K562 (cell line): ENCODE results near the gene GSS.

ENCODE experiments used
- BRF1 ChIP-seq: IDR thresholded peaks from 3 replicates; pipeline ENCODE4 v1.6.1; 2011; ENCODE audit warnings: borderline replicate concordance, mild to moderate bottlenecking; ENCODE audit not compliant: insufficient read length; ENCODE audit errors: extremely low read depth
- EWSR1 ChIP-seq: fragments of 450-650 bp; IDR thresholded peaks from 2 replicates; pipeline ENCODE4 v1.6.1; 2018; ENCODE audit warnings: borderline replicate concordance, mild to moderate bottlenecking, low read depth, moderate library complexity; ENCODE audit not compliant: partially characterized antibody
- FOS ChIP-seq: IDR thresholded peaks from 3 replicates; pipeline ENCODE4 v1.6.1; 2011; ENCODE audit not compliant: insufficient read length; ENCODE audit errors: extremely low read depth
- KAT7 ChIP-seq: sonication (generic); formaldehyde crosslinking; IDR thresholded peaks from 2 replicates; pipeline ENCODE4 v1.8.0; 2022; ENCODE audit warnings: missing genetic modification reagents, mild to moderate bottlenecking, borderline replicate concordance
- LCOR ChIP-seq: sonication (generic); formaldehyde crosslinking; IDR thresholded peaks from 2 replicates; pipeline ENCODE4 v1.8.0; 2022; ENCODE audit warnings: mild to moderate bottlenecking, missing genetic modification reagents
- MAFF ChIP-seq: IDR thresholded peaks from 2 replicates; pipeline ENCODE4 v1.6.1; 2012; ENCODE audit warnings: low read length, improper control_type of control experiment
- MTA3 ChIP-seq: fragments of 450-650 bp; formaldehyde crosslinking; IDR thresholded peaks from 2 replicates; pipeline ENCODE4 v1.6.1; 2017; ENCODE audit warnings: mild to moderate bottlenecking, borderline replicate concordance
- NR1H2 ChIP-seq: sonication (generic); formaldehyde crosslinking; IDR thresholded peaks from 2 replicates; pipeline ENCODE4 v1.4.0; 2020; ENCODE audit warnings: mild to moderate bottlenecking, missing genetic modification reagents
- POLR2A ChIP-seq: fragments of 450-650 bp; conservative IDR thresholded peaks from 2 replicates; pipeline ENCODE4 v1.6.1; 2016
- ZNF239 ChIP-seq: fragments of 250-450 bp; sonication (Bioruptor Pico); IDR thresholded peaks from 2 replicates; pipeline ENCODE4 v1.4.0; 2020; ENCODE audit warnings: mild to moderate bottlenecking
- ZNF561 ChIP-seq: fragments of 450-650 bp; formaldehyde crosslinking; conservative IDR thresholded peaks from 2 replicates; pipeline ENCODE4 v1.4.0; 2020; ENCODE audit warnings: mild to moderate bottlenecking, moderate library complexity
- TF ChIP-seq, protein P1 (sequence below), 3 experiments: IDR thresholded peaks in 2 of 3; conservative IDR thresholded peaks in 1 of 3; 2 replicates each; pipeline ENCODE4 v1.5.1; 2011 to 2012; ENCODE audit warnings: low read length in 3 of 3, mild to moderate bottlenecking in 3 of 3, control low read depth in 2 of 3, improper control_type of control experiment in 1 of 3, inconsistent platforms in 1 of 3, low read depth in 1 of 3, mixed read lengths in 1 of 3, moderate library complexity in 1 of 3; ENCODE audit not compliant: insufficient read depth in 2 of 3
- TF ChIP-seq, protein P2 (sequence below): sonication (generic); formaldehyde crosslinking; IDR thresholded peaks from 2 replicates; pipeline ENCODE4 v1.9.0; 2022; ENCODE audit warnings: mild to moderate bottlenecking, missing genetic modification reagents

DNA sequence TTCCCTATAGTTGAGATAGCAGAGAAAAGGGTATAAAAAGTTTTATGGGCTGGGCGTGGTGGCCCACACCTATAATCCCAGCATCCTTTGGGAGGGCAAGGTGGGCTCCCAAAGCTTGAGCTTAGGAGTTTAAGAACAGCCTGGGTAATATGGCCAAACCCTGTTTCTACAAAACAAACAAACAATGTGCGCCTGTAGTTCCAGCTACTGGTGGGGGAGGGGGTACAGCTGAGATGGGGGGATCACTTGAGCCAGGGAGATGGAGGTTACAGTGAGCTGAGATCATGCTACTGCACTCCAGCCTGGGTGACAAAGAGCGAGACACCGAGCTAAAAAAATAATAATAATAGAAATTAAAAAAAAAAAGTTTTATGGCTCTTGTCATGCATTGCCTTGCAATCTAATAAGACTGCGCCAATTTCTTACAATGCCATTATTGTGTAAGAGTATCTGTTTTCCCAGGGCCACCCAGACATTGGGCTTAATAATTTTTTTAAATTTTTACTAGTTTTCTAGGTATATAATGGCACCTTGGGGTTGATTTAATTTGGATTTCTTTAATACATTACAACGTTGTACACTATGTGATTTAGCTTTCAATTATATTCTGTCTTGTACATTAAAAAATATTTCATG, 75.3 kb downstream of the GSS start:
- TF ChIP-seq, protein P1, sequence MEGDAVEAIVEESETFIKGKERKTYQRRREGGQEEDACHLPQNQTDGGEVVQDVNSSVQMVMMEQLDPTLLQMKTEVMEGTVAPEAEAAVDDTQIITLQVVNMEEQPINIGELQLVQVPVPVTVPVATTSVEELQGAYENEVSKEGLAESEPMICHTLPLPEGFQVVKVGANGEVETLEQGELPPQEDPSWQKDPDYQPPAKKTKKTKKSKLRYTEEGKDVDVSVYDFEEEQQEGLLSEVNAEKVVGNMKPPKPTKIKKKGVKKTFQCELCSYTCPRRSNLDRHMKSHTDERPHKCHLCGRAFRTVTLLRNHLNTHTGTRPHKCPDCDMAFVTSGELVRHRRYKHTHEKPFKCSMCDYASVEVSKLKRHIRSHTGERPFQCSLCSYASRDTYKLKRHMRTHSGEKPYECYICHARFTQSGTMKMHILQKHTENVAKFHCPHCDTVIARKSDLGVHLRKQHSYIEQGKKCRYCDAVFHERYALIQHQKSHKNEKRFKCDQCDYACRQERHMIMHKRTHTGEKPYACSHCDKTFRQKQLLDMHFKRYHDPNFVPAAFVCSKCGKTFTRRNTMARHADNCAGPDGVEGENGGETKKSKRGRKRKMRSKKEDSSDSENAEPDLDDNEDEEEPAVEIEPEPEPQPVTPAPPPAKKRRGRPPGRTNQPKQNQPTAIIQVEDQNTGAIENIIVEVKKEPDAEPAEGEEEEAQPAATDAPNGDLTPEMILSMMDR (IDR thresholded peaks at IDR 0.05 in 2 of 3, conservative IDR thresholded peaks at IDR 0.05 in 1 of 3; ENCODE audit: insufficient read depth in 2 of 3, low read depth in 1 of 3, low read length in 3 of 3): no peak
- TF ChIP-seq FOS: no peak
- TF ChIP-seq MTA3: no peak
- TF ChIP-seq KAT7 (CRISPR knock-in tag): no peak
- no peak for TF ChIP-seq ZNF561 (CRISPR knock-in tag)
- no peak for TF ChIP-seq MAFF
- no peak for TF ChIP-seq BRF1
- no peak for TF ChIP-seq EWSR1
- no peak for TF ChIP-seq ZNF239 (CRISPR knock-in tag)
- TF ChIP-seq LCOR: no peak
- no peak for TF ChIP-seq NR1H2 (CRISPR knock-in tag)
- TF ChIP-seq POLR2A: no peak
- TF ChIP-seq, protein P2, sequence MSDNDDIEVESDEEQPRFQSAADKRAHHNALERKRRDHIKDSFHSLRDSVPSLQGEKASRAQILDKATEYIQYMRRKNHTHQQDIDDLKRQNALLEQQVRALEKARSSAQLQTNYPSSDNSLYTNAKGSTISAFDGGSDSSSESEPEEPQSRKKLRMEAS: no peak
